AG10803 (cell line): ENCODE results near the gene GYS1.
"Not testable (repeated sequence)": the region's sequence is repeated elsewhere in the genome, so short reads cannot be mapped to it uniquely, and the experiment has no call there.

Experiments used
- DNase-seq: peaks from one replicate; pipeline ENCODE4 v3.0.0; 2010; ENCODE audit warnings: low read depth
- H3K4me3 ChIP-seq: 2 replicates; pipeline ENCODE4 v1.5.1; 2011; ENCODE audit warnings: mild to moderate bottlenecking, low read length, control low read depth
- TF ChIP-seq, protein P1 (sequence below): conservative IDR thresholded peaks from 2 replicates; pipeline ENCODE4 v1.5.1; 2011; ENCODE audit warnings: mild to moderate bottlenecking, low read length, control low read depth, inconsistent platforms

The GYS1 gene

GRCh38 chr19:48934837-48935236, 58.3 kb downstream of the GYS1 start:
- TF ChIP-seq, protein P1, sequence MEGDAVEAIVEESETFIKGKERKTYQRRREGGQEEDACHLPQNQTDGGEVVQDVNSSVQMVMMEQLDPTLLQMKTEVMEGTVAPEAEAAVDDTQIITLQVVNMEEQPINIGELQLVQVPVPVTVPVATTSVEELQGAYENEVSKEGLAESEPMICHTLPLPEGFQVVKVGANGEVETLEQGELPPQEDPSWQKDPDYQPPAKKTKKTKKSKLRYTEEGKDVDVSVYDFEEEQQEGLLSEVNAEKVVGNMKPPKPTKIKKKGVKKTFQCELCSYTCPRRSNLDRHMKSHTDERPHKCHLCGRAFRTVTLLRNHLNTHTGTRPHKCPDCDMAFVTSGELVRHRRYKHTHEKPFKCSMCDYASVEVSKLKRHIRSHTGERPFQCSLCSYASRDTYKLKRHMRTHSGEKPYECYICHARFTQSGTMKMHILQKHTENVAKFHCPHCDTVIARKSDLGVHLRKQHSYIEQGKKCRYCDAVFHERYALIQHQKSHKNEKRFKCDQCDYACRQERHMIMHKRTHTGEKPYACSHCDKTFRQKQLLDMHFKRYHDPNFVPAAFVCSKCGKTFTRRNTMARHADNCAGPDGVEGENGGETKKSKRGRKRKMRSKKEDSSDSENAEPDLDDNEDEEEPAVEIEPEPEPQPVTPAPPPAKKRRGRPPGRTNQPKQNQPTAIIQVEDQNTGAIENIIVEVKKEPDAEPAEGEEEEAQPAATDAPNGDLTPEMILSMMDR = no peak
- DNase-seq = no peak
- H3K4me3 ChIP-seq = no peak overlapping the region

DNA sequence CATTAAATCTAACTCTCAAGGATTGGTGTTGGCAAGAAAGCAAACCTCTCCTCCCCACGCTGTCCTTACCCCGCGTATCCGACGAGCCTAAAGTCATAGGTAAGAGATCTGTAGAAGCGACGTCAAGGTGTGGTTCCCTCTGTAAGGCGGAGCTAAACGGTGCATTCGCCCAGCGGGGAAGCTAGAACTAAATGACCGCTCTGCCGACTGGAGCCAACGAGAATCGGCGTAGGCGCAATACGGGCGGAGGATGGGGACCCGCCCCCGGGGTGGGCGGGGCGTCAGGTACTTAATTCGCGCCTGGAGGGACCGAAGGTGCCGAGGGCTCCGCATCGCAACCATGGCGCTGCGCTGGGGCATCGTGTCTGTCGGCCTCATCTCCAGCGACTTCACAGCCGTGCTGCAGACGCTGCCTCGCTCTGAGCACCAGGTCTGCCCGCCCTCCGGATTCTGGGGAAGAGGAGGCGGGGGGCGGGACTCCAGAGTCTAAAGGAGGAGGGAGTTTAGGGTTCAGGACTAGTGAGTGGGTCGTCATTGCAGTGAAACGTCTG, 59.7 kb downstream of the GYS1 start, which contains the start of gene DHDH:
TSS of gene DHDH (plus strand) at position 318 of the 551 bp plus-strand sequence. CDS start at position 341, 23 bp downstream.
- no peak for DNase-seq
- peak within 1 kb of the TSS; percentile 55 for H3K4me3 ChIP-seq
- TF ChIP-seq, protein P1 = no peak

- no peak overlapping the region for H3K4me3 ChIP-seq
- no peak for DNase-seq
- TF ChIP-seq, protein P1 = no peak
Measured at GRCh38 chr19:48928164-48929025, 64.7 kb downstream of the GYS1 start.

GRCh38 chr19:48927692-48928091, 65.4 kb downstream of the GYS1 start:
- DNase-seq = not testable (repeated sequence)

GRCh38 chr19:48926909-48927308, 66.2 kb downstream of the GYS1 start:
- peak; percentile 96 for DNase-seq
- H3K4me3 ChIP-seq = no peak overlapping the region
- TF ChIP-seq, protein P1 = no peak

More at GRCh38 chr19:48927692-48928091, 65.4 kb downstream of the GYS1 start:
- H3K4me3 ChIP-seq = not testable (repeated sequence)

GRCh38 chr19:48925890-48926289, 67.2 kb downstream of the GYS1 start:
- DNase-seq, H3K4me3 ChIP-seq: not testable (repeated sequence)

DNA sequence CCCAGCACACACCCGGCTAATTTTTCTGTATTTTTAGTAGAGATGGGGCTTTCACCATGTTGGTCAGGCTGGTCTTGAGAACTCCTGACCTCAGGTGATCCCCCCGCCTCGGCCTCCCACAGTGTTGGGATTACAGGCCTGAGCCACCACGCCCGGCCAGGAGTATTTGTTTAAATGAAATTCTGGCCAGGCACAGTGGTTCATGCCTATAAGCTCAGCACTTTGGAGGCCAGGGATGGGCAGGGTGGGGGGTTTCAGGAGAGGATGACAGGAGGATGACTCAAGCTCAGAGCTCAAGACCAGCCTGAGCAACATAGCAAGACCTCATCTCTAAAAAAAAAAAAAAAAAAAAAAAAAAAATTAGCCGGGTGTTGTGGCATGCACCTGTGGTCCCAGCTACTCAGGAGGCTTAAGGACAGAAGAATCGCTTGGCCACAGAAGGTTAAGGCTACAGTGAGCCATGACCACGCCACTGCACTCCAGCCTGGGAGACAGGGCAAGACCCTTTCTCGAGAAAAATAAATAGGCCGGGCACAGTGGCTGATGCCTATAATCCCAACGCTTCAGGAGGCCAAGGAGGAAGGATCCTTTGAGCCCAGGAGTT, 67.8 kb downstream of the GYS1 start:
- TF ChIP-seq, protein P1 = no peak
- no peak overlapping the region for H3K4me3 ChIP-seq
- peak; percentile 73 for DNase-seq
